ENCODE results near the gene DLGAP3.

Gene DLGAP3

DNA sequence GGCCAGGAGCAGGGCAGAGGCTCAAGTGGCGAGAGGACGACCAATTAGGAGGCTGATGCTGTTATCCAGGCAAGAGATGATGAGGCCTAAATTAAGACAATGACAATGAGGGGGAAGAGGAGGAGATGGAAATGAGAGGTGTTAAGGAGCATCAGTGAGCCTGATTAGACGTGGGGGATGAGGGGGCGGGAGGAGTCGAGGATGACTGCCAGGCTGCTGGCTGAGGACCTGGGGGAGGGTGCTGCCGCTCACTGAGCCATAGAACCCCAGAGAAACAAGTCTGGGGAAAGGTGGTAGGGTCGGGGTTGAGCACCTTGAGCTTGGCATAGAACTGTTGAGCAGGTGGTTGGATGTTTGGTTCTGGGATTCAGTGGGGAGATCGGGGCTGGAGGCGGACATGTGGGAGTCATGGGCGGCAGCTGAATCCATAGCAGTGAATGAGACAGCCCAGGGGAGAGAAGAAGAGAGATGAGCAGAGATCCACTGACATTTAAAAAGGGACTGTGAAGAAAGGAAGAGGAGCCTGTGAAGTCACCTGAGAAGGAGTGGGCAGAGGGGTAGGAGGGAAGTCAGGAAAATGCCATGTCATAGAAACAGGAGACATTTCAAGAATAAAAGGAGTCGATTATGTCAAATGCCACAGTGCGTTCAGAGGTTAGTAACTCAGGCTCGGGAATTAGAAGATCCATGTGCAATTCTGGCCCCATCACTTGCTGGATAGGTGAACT lies 28.5 kb downstream of the DLGAP3 start:
- DNase-seq, result no peak

DNA sequence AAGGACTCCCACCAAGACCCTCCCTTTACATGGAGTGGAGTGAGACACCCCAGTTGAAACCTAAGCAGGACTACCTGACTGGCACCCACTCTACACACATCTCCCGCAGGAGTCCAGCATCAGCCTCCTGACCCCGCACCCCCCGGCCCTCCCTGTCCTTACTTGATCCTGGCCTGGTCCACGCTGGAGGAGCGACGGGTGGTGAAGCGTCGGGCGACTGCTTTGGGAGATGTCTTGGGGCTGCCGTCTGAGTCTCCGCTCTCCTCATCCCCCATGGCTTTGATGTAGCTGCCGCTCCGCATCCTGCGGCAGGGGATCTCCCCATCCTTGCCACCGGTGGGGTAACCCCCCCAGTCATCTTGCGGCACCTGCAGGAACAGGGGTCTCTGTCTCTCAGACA lies 29.5 kb downstream of the DLGAP3 start:
- DNase-seq, result no peak

DNA sequence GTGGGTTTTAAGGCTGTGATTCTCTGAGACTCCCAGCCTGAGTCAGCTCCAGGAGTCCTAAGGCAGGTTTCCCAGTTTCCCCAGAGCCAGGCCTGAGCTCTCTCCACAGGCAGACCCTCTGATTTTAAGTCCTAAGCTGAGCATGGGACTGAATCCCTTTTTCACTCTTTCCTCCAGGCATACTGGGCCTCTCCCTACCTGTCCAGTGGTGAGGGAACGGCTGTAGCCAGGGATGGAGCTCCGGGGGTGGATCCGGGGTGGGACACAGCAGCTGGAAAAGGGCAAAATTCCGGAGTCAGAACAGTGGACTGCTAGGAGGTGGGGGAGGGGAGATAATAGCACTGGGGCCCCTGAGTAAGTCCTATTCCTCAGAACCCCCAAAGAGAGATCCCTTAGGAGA lies 30.0 kb downstream of the DLGAP3 start:
- DNase-seq, result no peak

DNA sequence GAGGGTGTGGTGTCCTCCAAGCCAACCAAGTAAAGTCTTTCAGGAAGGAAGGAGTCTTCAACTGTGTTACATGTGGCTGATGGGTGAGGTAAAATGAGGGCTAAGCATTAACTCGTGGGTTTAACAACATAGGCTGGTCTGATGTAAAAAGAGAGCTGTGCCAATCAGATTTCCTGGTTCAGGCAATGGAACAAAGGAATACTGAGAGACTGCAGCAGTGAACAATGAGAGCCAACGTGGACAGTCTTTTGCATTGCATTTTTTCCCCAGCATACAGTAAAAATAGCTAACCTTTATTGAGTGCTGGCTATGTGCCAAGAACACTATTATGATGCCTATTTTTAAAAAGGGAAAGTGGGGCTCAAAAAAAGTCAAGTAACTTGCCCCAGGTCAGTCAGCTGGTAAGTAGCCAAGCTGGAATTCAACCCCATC lies 31.1 kb downstream of the DLGAP3 start:
- DNase-seq, result no peak

DNA sequence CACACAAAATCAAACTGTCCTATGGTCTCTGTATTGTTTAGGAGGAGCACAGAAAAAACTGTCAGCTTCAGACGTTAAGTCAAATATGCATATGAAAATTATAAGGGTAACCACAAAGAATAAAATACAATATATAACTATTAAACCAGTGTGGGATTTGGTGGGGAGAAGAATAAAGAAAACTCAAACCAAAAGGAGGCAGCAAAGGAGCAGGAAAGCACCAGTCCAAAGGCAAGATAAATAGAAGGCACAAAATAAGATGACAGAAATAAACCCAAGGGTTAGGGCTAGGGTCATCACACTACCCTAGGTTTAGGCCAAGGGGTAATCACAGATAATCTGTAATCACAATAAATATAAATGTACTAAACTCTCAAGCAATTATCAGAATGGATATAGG lies 32.8 kb downstream of the DLGAP3 start:
- no peak for DNase-seq

DNA sequence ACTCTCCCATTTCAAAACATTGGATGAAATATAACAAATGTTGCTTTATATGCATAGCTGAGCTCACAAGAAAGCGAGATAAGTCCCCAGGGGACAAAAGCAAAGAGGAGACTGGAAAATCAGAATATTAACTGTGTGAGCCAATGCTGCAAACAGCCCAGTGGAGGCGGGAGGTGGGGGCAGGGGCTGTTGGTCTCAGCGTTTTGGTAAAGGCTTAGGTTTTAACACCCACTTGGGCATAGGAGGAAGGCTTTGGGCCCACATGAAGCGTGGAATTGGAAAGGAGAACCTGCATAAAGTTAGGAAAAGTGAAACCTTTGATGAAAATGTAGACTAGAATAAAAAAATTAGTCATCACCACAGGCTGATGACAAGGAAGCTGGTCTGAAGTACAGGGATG lies 39.7 kb downstream of the DLGAP3 start:
- DNase-seq, result no peak

DNA sequence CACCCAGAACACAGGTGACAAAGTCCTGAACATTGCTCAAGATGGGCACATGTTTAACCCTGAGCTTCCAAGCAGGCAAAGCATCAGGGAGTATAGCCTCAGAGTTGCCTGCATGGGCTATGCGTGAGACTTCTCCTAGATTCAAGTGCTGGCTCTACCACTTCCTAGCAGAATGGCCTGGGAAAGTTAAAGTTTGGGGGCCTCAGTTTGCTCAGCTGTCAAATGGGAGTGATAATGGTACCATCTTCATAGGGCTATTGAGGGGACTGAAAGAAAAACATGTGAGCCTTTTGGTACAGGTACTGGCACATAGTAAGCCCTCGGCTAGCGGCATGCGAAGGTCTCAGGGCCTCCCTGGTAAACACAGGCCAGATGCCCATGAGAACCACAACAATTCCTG lies 41.9 kb downstream of the DLGAP3 start:
- no peak for DNase-seq

DNA sequence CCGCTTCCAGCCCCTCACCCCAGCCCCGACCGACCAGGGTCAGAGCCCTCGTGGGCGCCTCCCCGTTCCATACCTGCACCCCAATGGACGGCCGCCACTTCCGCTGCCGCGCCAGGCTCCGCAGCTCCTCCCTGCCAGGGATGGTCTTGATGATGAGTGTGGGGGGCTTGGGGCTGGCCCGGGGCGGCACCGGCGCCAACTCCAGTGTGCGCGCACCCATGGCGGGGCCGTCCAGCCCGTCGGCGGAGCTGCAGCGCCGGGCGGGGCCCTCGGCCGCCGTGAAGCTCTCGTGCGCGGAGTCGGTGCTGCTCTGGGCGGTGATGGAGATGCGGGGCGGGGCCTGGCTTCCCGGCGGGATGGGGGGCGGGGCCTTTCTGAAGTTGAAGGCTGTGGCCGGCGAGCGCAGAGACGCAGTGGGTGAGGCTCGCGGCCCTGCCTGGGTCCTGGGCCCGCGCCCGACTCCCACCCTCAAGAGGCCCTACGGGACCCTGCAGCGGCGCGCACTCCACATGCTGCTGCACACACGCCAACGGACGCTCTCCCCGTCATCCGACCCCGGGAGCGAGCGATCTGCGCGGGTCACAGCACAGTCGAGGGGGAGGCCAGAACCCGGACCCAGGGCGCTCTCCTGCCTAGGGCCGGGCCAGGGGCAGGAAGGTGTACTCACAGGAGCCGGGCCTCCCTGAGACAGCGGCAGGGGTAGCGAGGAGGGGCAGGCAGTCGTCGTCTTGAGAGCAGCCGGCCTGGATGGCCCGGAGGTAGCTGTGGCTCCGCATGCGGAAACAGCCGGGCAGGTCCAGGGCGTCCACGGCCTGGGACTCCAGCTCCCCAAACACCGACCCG lies 43.8 kb downstream of the DLGAP3 start:
- no peak for DNase-seq

DNA sequence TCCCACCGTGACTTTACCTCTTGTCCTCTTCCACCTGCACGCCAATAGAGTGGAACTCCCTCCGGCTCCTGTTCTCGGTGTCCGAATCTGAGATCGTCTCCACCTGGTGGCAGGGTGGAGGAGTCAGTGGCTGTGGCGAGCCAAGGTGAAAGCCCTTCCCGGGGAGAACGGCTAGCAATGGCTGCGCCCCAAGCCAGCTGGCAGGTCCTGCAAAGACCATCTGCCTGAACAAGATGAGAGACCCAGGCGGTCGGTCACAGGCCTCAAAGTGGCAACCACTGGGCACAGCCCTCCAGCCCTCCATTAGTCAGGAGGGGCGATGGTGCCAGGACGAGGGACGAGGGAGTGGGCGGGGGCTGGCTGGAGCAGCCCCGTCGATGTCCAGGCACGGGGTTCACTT lies 44.5 kb downstream of the DLGAP3 start:
- no peak for DNase-seq

DNA sequence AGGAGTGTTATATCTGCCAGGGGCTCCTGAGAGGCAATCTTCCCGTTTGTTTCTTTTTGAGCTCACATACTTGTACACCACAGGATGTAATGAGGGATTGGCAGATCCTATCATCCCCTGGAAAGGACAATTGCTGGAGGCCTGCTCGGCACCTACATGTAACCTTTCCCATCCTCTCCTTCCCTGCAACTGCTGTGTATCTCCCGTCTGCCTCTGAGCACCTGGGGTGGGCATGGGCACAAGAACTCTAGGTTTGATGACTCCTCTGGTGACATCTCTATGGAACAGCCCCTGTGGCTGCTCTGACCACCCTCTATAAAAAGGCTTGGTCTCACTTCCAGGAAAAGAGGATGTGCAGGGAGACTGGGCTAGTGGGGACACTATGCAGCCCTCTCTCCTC lies 44.9 kb downstream of the DLGAP3 start:
- DNase-seq, result no peak

DNA sequence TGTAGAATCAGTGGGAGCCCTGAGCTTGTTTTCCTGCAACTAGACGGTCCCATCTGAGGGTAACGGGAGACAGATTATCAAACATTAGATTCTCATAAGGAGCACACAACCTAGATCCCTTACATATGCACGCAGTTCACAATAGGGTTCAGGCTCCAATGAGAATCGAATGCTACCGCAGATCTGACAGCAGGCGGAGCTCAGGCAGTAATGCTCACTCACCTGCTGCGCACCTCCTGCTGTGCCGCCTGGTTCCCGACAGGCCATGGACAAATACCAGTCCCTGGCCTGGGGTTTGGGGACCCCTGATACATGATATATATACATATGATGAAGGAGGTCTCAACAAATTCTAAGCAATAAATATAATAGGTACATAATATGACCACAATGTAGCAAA lies 50.2 kb downstream of the DLGAP3 start:
- DNase-seq, result no peak

DNA sequence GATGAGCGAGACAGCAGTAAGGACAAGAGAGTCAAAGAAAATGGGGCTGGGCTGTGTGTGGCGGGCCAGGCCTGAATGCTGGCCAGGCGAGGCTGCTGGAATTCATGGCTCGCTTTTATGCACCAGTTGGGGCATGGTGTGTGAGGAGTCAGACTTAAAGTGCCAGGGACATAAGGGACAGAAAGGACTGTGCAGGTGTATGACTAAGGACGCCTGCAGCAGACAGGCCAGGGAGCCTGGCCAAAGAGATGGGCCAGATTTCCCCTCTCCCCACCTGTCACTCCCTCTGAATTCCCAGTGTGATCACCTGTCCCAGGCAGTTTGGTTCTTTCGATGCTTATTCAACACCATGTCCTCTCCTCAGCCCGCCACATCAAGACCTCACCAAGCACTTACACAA lies 53.0 kb downstream of the DLGAP3 start:
- no peak for DNase-seq

DNA sequence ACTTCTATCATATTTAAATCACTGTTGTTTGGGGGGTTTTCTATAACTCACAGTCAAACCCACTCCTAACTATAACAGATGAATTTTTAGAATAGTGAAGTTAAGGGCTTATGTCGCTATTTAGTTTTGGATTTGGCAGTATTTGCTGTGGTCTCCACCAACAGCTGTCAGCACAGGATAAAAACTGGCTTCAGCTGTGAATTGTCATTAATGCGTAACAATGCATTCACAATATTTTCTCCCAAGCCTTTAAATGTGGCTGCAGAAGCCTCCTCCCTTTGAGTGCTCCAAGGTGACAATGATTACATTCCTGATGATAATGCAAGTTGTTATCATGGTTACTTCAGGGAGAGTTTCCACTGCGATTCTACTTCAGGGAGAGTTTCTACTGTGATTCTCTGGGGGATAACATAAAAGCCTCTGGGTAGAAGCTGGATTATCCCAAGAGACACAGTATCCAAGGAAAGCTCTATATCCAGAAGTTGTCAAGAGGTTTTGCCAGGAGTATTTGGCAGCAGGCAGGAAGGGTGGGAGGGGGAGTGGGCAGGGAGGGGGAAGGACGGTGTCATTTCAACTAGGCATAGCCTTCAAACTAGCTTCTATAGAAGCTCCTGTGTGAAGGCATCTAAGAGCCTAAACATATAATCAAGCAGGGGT lies 55.0 kb downstream of the DLGAP3 start:
- no peak for DNase-seq

DNA sequence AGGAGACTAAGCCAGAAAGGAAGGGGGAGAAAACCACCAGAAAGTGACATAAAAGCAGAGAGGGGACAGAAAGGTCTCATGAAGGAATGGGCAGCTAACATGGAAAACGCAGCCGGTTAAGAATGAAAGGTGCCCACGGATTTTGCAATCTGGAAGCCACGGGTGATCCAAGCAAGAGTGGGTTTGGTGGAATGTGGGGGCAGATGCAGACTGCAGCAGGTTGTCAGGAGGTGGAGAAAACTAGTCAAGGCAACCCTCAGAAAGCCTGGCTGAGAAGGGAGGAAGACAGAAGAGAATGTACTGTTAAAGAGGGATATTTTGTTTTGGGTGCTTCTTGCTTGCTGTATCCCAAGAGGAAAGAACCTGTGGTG lies 57.3 kb downstream of the DLGAP3 start:
- DNase-seq, result no peak

DNA sequence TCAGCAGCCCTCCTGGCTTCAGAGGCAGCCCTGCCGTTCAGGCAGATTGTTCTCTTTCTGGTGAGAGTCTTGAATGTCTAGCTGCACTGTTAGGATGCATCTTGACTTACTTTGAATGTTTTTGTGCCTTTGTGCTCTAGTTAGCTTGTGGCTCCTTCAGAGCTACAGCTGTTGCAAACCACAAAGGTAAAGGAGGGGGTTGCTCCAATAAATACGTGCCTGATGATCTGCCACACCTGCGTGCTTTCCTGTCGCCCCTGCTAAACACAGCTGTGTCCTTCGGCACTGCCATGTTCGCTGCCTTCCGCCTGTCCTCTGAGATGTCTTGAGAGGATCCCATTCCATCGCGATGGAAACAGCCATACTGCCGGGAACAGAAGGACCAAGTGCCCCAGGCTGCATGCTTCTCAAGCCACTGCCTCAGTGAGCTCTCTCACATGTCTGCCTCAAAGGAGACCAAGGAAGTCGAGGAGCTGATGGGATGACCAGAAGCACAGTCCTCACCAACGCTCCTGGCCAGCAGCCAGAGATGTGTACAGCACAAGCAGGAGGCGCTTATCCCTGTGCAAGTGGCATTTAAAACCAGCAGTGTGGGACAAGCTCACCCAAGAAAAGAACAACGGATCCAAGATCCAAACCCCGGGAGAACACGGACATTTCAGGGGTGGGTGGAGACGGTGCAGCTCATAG lies 57.9 kb downstream of the DLGAP3 start:
- no peak for DNase-seq

DNA sequence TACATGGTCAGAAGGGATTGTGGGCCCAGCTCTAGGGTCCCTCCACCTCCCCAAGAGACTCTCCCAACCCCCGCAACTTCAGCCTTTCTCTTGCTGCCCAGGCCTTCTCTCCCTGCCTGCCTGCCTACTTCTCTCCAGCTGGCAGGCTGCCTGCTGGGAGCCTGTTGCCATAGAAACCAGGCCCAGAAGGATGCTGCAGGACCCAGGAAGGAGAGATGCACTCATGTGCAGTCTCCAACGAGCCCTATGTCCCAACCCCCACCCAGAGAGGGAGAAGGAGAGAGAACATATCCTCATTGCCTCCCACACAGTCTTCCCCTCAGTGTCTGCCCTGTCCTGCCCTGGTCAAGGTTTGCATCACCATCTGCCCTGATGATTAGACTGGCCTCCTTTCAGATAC lies 59.1 kb downstream of the DLGAP3 start:
- DNase-seq, result no peak

DNA sequence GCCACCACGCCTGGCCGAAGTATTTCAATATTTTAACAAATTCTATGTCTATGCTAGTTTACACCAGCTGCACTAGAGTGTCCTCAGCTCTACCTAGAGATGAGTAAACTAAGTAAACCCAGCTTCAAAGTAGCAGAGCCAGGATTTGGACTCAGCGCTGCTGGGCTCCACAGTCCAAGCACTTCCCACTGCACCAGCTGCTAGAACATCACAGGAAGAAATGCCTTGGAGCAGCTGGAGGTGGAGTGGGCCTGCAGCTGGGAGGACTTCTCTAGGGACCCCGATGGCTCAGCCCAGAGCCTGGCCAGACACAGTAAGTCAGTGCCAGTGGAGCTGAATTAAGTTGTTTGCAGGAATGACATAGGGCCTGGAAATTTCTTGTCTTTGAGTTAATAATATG lies 59.7 kb downstream of the DLGAP3 start:
- no peak for DNase-seq

DNA sequence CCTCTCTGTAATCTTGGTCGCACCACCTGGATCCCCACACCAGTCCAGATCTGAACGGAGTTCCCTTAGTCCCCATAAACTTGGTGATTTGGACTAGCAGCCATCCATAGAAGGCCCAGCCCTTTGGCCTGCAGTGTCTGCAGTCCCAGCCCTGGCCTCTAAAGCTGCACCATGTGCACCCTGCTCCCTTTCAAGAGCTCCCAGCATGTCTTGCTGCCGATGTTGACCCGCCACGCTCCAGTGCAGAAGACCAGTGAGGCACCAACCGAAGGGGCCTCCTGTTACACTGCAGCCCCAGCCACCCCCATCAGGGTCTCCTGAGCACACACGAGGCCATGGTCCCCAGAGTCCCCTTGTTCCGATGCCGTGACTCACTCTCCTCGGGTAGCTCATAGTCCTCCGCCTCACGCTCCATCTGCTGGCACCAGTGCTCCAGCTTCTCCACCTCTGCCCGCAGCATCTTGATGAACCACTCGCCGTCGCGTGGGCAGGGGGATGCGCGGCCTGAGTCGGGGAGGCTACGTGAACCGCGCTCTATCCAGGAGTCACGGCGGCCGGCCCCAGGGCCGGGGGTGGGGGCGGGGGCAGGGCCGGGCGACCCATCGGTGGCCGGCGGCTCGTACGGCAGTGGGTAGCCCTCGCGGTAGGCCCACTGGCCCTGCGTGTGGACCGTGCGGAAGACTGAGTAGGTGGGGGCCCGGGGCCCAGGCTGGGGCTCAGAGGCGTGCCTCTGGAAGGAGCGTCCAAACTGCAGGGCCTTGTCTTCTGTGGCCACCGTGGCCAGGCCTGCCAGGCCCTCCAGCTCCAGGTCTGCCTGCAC lies 61.0 kb downstream of the DLGAP3 start:
- DNase-seq, result no peak

DNA sequence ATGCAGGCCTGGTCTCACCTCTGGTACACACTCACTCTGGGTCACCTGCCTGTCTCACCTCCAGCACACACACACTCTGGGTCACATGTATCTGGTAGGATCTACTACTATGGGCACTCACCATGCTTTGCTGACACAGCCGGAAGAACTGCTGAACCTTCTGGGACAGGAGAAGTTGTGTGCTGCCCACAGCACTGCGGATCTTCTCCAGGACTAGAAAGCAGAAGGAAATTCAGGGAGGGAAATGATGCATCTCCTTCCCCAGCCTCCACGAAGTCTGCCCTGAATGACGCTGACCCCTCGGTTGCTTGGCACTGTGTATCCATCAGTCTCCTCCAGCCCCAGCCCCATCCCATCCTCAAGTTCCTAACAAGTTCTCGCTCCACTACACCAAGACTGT lies 62.0 kb downstream of the DLGAP3 start:
- no peak for DNase-seq

DNA sequence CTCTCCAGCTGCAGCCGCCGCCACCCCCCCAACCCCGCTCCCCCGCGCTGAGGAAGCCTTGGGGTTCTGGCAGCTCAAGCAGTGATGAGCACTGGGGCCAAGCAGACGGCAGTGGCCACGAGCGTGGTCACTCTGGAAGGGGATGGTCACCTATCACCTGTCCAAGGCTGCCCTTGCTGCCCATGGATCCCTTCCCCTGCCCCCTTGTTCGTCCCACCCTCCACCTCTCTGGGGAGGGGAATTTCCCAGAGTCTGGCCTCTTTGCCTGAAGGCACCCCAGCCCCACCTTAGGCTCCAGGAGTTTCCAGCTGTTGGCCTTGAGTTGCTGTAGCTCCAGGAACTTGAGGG lies 62.7 kb downstream of the DLGAP3 start:
- DNase-seq, result no peak

DNA sequence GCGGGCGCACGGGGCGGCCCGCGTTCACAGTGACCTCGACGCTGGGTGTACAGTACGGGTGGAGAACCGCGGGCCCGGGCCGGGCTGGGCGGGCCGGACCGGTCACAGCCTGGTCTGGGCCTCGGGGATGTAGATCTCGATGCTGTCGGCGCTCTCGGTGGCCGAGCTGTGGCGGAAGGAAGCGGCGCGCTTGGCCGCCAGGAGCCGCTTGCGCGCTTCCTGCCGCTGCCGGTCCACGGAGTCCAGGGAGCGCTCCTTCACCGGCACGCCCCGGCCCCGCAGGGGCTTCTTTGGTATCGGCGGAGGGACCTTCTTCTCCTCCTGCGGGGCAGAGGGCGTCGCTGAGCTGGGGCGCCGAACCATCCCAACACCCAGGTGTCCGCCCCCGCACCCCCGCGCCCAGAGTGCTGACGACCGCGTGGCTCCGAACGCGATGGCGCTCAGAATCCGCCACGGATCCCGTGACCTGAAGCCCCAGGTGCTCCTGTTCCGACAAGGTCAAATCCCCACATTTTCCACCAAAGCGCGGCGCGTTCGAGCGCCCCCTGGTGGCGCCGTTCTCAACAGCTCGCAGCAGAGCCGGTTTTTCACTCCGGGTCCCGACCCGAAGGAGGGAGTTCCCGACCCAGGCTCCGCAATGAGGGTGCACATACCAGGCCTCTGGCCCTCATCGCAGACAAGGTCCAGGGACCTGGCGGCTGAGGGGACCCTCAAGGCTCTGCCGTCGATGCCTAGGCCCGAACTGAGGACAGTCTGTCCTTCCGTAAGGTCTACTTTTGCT lies 63.3 kb downstream of the DLGAP3 start:
- peak; percentile 90 for DNase-seq

DNA sequence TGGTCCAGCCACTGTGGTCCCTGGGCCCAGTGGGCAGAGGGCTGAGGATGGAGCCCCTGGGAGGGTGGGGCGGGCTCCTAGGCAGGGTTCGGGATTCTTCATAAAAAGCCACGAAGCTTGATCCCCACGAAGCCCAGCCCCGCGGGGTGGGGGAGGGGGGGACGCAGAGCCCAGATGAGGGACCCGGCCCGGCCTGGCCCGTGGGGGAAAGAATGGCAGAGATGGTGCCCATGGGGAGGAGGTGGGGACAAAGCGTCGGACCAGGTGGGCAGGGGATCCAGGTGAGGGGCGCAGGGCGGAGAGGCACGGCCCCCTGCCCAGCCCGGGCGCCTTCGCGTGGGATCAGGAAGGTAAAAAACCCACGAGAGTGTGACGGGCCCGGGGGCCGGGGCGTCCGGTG lies 63.9 kb downstream of the DLGAP3 start:
- DNase-seq, result no peak

All from right forelimb (tissue), 1 donor.